T-cell (primary cell): Measurements from ENCODE around the gene HOMER2. TPM values are rescaled to one million over a fixed set of nuclear protein-coding genes. Genes with fewer than 3 reads are reported as not detected.

Experiments
- ATAC-seq, 4 experiments: fragments of 200-7000 bp in 3 of 4; fragments of 150-1000 bp in 1 of 4; cut with Tn5 transposase; replicated peaks in 1 of 4; 1 replicate in 3 of 4; 2 replicates in 1 of 4; pipeline ENCODE4 v1.10.0; 2021; ENCODE audit warnings: moderate library complexity in 3 of 4, mild to moderate bottlenecking in 2 of 4, moderate number of reproducible peaks in 1 of 4
- CTCF ChIA-PET, 2 donors: fragments of 300-600 bp; sonication (Branson Sonifier 250); formaldehyde crosslinking; loops; one replicate each; lab custom pipeline; 2022; ENCODE audit warnings: antibody characterized with exemption in 2 of 2; lab: Charles Lee
- POLR2A ChIA-PET, 2 donors: fragments of 300-600 bp; sonication (Branson Sonifier 250); formaldehyde crosslinking; loops; one replicate each; lab custom pipeline; 2022; ENCODE audit warnings: antibody characterized with exemption in 2 of 2; lab: Charles Lee
- DNase-seq, 35 experiments: peaks; one replicate each; pipeline versions ENCODE4 v3.0.0 to v3.0.0-alpha.2; 2013 to 2023
- H3K27ac ChIP-seq: one replicate; pipeline ENCODE4 v1.5.1; 2013; ENCODE audit warnings: low read length
- H3K27me3 ChIP-seq, 2 experiments: replicated peaks in 1 of 2; 1 replicate in 1 of 2; 2 replicates in 1 of 2; pipeline versions ENCODE4 v1.6.1 to v1.7.0; 2013; ENCODE audit warnings: low read length in 1 of 2, mixed read lengths in 1 of 2; ENCODE audit not compliant: control insufficient read depth in 2 of 2, insufficient read depth in 2 of 2; ENCODE audit errors: extremely low read depth in 1 of 2
- H3K36me3 ChIP-seq, 2 donors: 1 replicate in 1 of 2; 2 replicates in 1 of 2; pipeline versions ENCODE4 v1.6.1 to v1.7.0; 2013; ENCODE audit warnings: low read length in 1 of 2; ENCODE audit not compliant: control insufficient read depth in 2 of 2, insufficient read depth in 1 of 2; ENCODE audit errors: extremely low read depth in 1 of 2
- H3K4me1 ChIP-seq, 2 experiments: 1 replicate in 1 of 2; 2 replicates in 1 of 2; pipeline versions ENCODE4 v1.6.1 to v1.7.0; 2013; ENCODE audit warnings: low read length in 2 of 2, mixed read lengths in 1 of 2; ENCODE audit not compliant: insufficient read depth in 2 of 2, control insufficient read depth in 1 of 2; ENCODE audit errors: extremely low read depth in 1 of 2
- H3K4me3 ChIP-seq, 2 donors: 1 replicate in 1 of 2; 2 replicates in 1 of 2; pipeline versions ENCODE4 v1.5.1 to v1.7.0; 2013; ENCODE audit warnings: mild to moderate bottlenecking in 2 of 2, low read length in 1 of 2, moderate library complexity in 1 of 2; ENCODE audit not compliant: control insufficient read depth in 1 of 2; ENCODE audit errors: extremely low read depth in 1 of 2
- H3K9me3 ChIP-seq: 2 replicates; pipeline ENCODE4 v1.7.0; 2013
- H3K27ac Mint-ChIP-seq, 2 donors: one replicate each; pipeline ENCODE4 v1.8.0; 2020 to 2021; ENCODE audit warnings: mild to moderate bottlenecking in 2 of 2, mixed read lengths in 2 of 2
- H3K27me3 Mint-ChIP-seq, 2 donors: one replicate each; pipeline ENCODE4 v1.8.0; 2021 to 2022; ENCODE audit warnings: mixed read lengths in 2 of 2
- H3K36me3 Mint-ChIP-seq: one replicate; pipeline ENCODE4 v1.8.0; 2021; ENCODE audit warnings: mixed read lengths
- H3K4me1 Mint-ChIP-seq, 3 donors: one replicate each; pipeline ENCODE4 v1.8.0; 2020 to 2022; ENCODE audit warnings: mixed read lengths in 3 of 3, mild to moderate bottlenecking in 1 of 3
- H3K4me3 Mint-ChIP-seq, 3 donors: one replicate each; pipeline ENCODE4 v1.8.0; 2020 to 2022; ENCODE audit warnings: mild to moderate bottlenecking in 3 of 3, mixed read lengths in 3 of 3, moderate library complexity in 3 of 3
- H3K9me3 Mint-ChIP-seq, 3 donors: one replicate each; pipeline ENCODE4 v1.8.0; 2020 to 2022; ENCODE audit warnings: mixed read lengths in 3 of 3
- WGBS: methylation state at CpG from one replicate; pipeline ENCODE4 v1.1.5; 2013; ENCODE audit warnings: missing lambda C conversion rate; ENCODE audit not compliant: insufficient coverage; 5-methylcytosine and 5-hydroxymethylcytosine counted together
- total RNA-seq, 35 experiments: library from RNA in 6 of 35; stranded (reverse) in 6 of 35; fragments of 120-200 nt in 1 of 35; gene quantifications; one replicate each; pipeline versions ENCODE4 v1.2.1 to v1.2.4 and lab custom pipeline; 2013 to 2026

Gene HOMER2
- total RNA-seq, 5 donors from 2014 or later (not counting 1 experiment from before 2014, with no cell fraction given) = 2.7 to 9.1 (median 7.3) TPM

DNA sequence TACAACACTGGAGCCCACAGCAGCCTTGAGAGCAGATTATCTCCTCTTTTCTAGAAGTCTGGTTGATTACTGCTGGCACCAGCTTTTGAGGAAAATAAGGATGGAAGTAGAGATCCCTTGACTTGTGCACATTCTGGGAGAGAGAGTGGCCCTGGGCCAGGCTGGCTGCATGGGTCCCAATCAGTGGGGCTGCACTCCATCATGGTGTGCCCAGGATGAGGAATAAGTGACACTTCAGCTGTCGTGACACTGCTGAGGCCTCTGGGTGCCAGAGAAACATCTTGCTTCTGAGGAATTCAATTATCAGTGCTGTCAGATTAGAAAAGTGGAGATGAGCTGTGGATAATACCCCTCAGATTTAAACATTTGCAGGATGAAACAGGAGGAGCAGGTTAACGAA lies 42.6 kb upstream of the HOMER2 start:
- Histone ChIP-seq H3K4me1 (peaks cover 3 to 5% of the 10 kb centered on the region in 2 experiments), H3K9me3 (no peaks in the 10 kb centered on the region), H3K27me3 (no peaks in the 10 kb centered on the region), H3K27ac (no peak overlapping the region), H3K36me3 (peaks cover 0 to 6% of the 10 kb centered on the region in 2 donors), H3K4me3 (no peak overlapping the region)
- Mint-ChIP-seq H3K36me3 (peaks cover 8% of the 10 kb centered on the region), H3K27ac (no peak overlapping the region), H3K4me3 (no peak overlapping the region), H3K9me3 (no peaks in the 10 kb centered on the region), H3K27me3 (no peaks in the 10 kb centered on the region), H3K4me1 (peaks cover 8 to 9% (median 8%) of the 10 kb centered on the region in 3 donors)
- ChIA-PET CTCF (no interaction called here), POLR2A (no interaction called here)
- DNase-seq (no peak), ATAC-seq (no peak)
- WGBS = 100% methylated on average over 1 of the region's 2 CpGs

DNA sequence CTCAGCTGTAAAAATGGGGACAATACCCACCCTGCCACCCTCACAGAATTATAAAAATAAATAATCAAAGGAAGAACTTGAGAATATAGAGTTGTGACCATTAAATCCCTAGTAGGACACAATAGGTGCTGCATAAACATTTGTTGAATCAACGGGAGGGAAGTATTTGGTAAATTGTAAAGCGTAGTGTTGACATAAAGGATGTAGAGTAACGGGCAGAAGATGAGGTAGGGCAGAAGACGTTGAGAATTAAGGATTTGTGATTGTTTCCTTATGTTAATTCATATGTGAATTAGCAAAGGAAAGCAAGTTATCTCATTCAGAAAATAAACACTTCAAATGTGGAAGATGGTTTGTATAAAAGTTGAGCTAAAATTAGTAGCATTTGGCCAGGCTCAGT lies 40.6 kb upstream of the HOMER2 start:
- no peak overlapping the region for H3K27ac ChIP-seq
- ChIA-PET POLR2A (no interaction called here), CTCF (interaction anchor here in 1 of 2 donors (1.4 kb wide), 1 partner anchor 17 kb away, joined by 4 read pairs; no protein-coding TSS in a partner anchor)
- no peak overlapping the region for H3K27ac Mint-ChIP-seq
- no peaks in the 10 kb centered on the region for H3K27me3 Mint-ChIP-seq
- no peak overlapping the region for H3K4me3 ChIP-seq
- H3K4me1 Mint-ChIP-seq = peaks cover 6 to 9% (median 7%) of the 10 kb centered on the region in 3 donors
- no peak for DNase-seq
- no peaks in the 10 kb centered on the region for H3K9me3 ChIP-seq
- no peaks in the 10 kb centered on the region for H3K9me3 Mint-ChIP-seq
- peaks cover 0 to 16% of the 10 kb centered on the region in 2 donors for H3K36me3 ChIP-seq
- no peak overlapping the region for H3K4me3 Mint-ChIP-seq
- WGBS = 92% methylated on average over 2 of the region's 4 CpGs
- ATAC-seq = no peak
- H3K4me1 ChIP-seq = peaks cover 0 to under 1% of the 10 kb centered on the region in 2 experiments
- H3K36me3 Mint-ChIP-seq = peaks cover 20% of the 10 kb centered on the region
- no peaks in the 10 kb centered on the region for H3K27me3 ChIP-seq

- H3K27ac ChIP-seq = no peak overlapping the region
- peaks cover 0 to 6% of the 10 kb centered on the region in 2 experiments for H3K4me1 ChIP-seq
- peaks cover 0 to 19% of the 10 kb centered on the region in 2 donors for H3K36me3 ChIP-seq
- Mint-ChIP-seq H3K36me3 (peaks cover 22% of the 10 kb centered on the region), H3K4me1 (peaks cover 7 to 12% (median 9%) of the 10 kb centered on the region in 3 donors), H3K9me3 (no peaks in the 10 kb centered on the region), H3K27me3 (no peaks in the 10 kb centered on the region), H3K4me3 (no peak overlapping the region), H3K27ac (no peak overlapping the region)
- DNase-seq (no peak), ATAC-seq (no peak)
- WGBS = no CpG with 5 or more reads among the region's 3 CpGs
- H3K27me3 ChIP-seq = no peaks in the 10 kb centered on the region
- POLR2A ChIA-PET = no interaction called here
- H3K4me3 ChIP-seq = no peak overlapping the region
- CTCF ChIA-PET = interaction anchor here in 1 of 2 donors (1.4 kb wide), 1 partner anchor 18 kb away, joined by 4 read pairs; no protein-coding TSS in a partner anchor
- H3K9me3 ChIP-seq = no peaks in the 10 kb centered on the region
These were observed 40.0 kb upstream of the HOMER2 start for GRCh38 chr15:82992436-82992998.

GRCh38 chr15:82986442-82986780 lies 33.9 kb upstream of the HOMER2 start:
- Mint-ChIP-seq H3K9me3 (no peaks in the 10 kb centered on the region), H3K4me1 (peaks cover 30 to 36% (median 32%) of the 10 kb centered on the region in 3 donors), H3K27ac (peak overlapping the region; percentile 84 to 96), H3K36me3 (peaks cover 25% of the 10 kb centered on the region), H3K27me3 (no peaks in the 10 kb centered on the region), H3K4me3 (peak overlapping the region; percentile 89 to 99 (median 99))
- Histone ChIP-seq H3K36me3 (peaks cover 0 to 13% of the 10 kb centered on the region in 2 donors), H3K4me1 (peaks cover 21 to 24% of the 10 kb centered on the region in 2 experiments), H3K27ac (peak overlapping the region; percentile 71), H3K27me3 (no peaks in the 10 kb centered on the region), H3K9me3 (no peaks in the 10 kb centered on the region), H3K4me3 (peak overlapping the region; percentile 94 to 99)
- WGBS = no CpG with 5 or more reads among the region's 12 CpGs
- CTCF ChIA-PET = interaction anchor here in 1 of 2 donors (1.3 to 2.7 kb wide), 4 partner anchors 14 to 455 kb away, joined by 4 to 18 read pairs (median 8); partner anchors contain the start of genes C15orf40 and RPS17
- peak in 17 of 35 experiments; percentile 1 to 48 (median 14) for DNase-seq
- peak in 2 of 4 experiments; percentile 35 to 37 for ATAC-seq
- POLR2A ChIA-PET = interaction anchor here in 1 of 2 donors (1.0 kb wide), 1 partner anchor 236 kb away, joined by 3 read pairs; no protein-coding TSS in a partner anchor

- Mint-ChIP-seq H3K27me3 (no peaks in the 10 kb centered on the region), H3K9me3 (no peaks in the 10 kb centered on the region), H3K36me3 (peaks cover 24% of the 10 kb centered on the region), H3K4me3 (peak within 1 kb of the TSS; percentile 89 to 99 (median 99)), H3K4me1 (peaks cover 30 to 36% (median 31%) of the 10 kb centered on the region in 3 donors), H3K27ac (peak within 1 kb of the TSS; percentile 84 to 96)
- ChIA-PET CTCF (interaction anchor here in 1 of 2 donors (1.3 to 2.7 kb wide), 4 partner anchors 14 to 454 kb away, joined by 4 to 18 read pairs (median 8); partner anchors contain the start of genes C15orf40 and RPS17), POLR2A (interaction anchor here in 1 of 2 donors (1.0 kb wide), 2 partner anchors 175 to 236 kb away, joined by 3 read pairs; no protein-coding TSS in a partner anchor)
- ATAC-seq (peak; percentile 87 to 95 (median 94)), DNase-seq (peak; percentile 76 to 98 (median 93))
- H3K27me3 ChIP-seq = no peaks in the 10 kb centered on the region
- H3K27ac ChIP-seq = peak within 1 kb of the TSS; percentile 71
- H3K4me1 ChIP-seq = peaks cover 21 to 24% of the 10 kb centered on the region in 2 experiments
- H3K36me3 ChIP-seq = peaks cover 0 to 13% of the 10 kb centered on the region in 2 donors
- 0% methylated on average over 38 of the region's 45 CpGs for WGBS
- peak within 1 kb of the TSS; percentile 94 to 99 for H3K4me3 ChIP-seq
- no peaks in the 10 kb centered on the region for H3K9me3 ChIP-seq
These were observed 33.3 kb upstream of the HOMER2 start, which contains the start of gene RAMAC for GRCh38 chr15:82985688-82986441. RAMAC (plus strand) TSS chr15:82986210; CDS start chr15:82989019, 2,809 bp downstream.

- 90% methylated on average over 2 of the region's 2 CpGs for WGBS
- ChIA-PET POLR2A (no interaction called here), CTCF (no interaction called here)
- Histone ChIP-seq H3K27ac (no peak overlapping the region), H3K4me3 (no peak overlapping the region), H3K4me1 (peaks cover 9% of the 10 kb centered on the region in 2 experiments), H3K36me3 (no peaks in the 10 kb centered on the region), H3K27me3 (no peaks in the 10 kb centered on the region), H3K9me3 (no peaks in the 10 kb centered on the region)
- Mint-ChIP-seq H3K27ac (no peak overlapping the region), H3K9me3 (no peaks in the 10 kb centered on the region), H3K27me3 (no peaks in the 10 kb centered on the region), H3K4me1 (peaks cover 11 to 16% (median 13%) of the 10 kb centered on the region in 3 donors), H3K4me3 (no peak overlapping the region), H3K36me3 (peaks cover 6% of the 10 kb centered on the region)
- ATAC-seq (no peak), DNase-seq (no peak)
These were observed 28.5 kb upstream of the HOMER2 start for GRCh38 chr15:82980981-82981380.
